Natural killer cell treated with Interleukin-12 subunit alpha and Interleukin-12 subunit beta and Interleukin-15 and Interleukin-18, amount 100 ng/mL, for 72 hours (primary cell): ENCODE measurements around the gene GFOD1. TPM values are rescaled to one million over a fixed set of nuclear protein-coding genes. Genes with fewer than 3 reads are reported as not detected.
A peak's percentile ranks its signal among the peaks of the same experiment; 100 is the strongest.

ENCODE experiments used
- ATAC-seq, 2 donors: fragments of 150-1000 bp; cut with Tn5 transposase in 1 of 2; sonication (Bioruptor Pico), chemical (Tn5 transposase) in 1 of 2; 2 replicates each; pipeline ENCODE4 v1.10.0; 2021
- DNase-seq: peaks from one replicate; pipeline ENCODE4 v3.0.0; 2022; ENCODE audit warnings: low spot score
- H3K27ac Mint-ChIP-seq, 2 donors: 1 replicate in 1 of 2; 2 replicates in 1 of 2; pipeline ENCODE4 v1.8.0; 2022; ENCODE audit warnings: mixed read lengths in 2 of 2, mild to moderate bottlenecking in 1 of 2, moderate library complexity in 1 of 2
- H3K27me3 Mint-ChIP-seq, 2 donors: 1 replicate in 1 of 2; 2 replicates in 1 of 2; pipeline ENCODE4 v1.8.0; 2022; ENCODE audit warnings: mixed read lengths in 2 of 2
- H3K36me3 Mint-ChIP-seq: one replicate; pipeline ENCODE4 v1.8.0; 2022; ENCODE audit warnings: mixed read lengths
- H3K4me1 Mint-ChIP-seq, 2 donors: 1 replicate in 1 of 2; 2 replicates in 1 of 2; pipeline ENCODE4 v1.8.0; 2022; ENCODE audit warnings: low read depth in 2 of 2, mixed read lengths in 2 of 2, mild to moderate bottlenecking in 1 of 2
- H3K4me3 Mint-ChIP-seq: one replicate; pipeline ENCODE4 v1.8.0; 2022; ENCODE audit warnings: mixed read lengths
- H3K9me3 Mint-ChIP-seq: 2 replicates; pipeline ENCODE4 v1.8.0; 2022; ENCODE audit warnings: mixed read lengths
- total RNA-seq, 2 donors: library from RNA; stranded (reverse); gene quantifications; one replicate each; pipeline ENCODE4 v1.2.3, GENCODE V29; 2022

GFOD1 gene
- total RNA-seq, 2 donors from 2014 or later, result 9.7 to 12.1 TPM

GRCh38 chr6:13500915-13501314, 13.5 kb upstream of the GFOD1 start:
- ATAC-seq, result no peak
- Mint-ChIP-seq H3K4me1 (no peaks in the 10 kb centered on the region), H3K27ac (no peak overlapping the region), H3K36me3 (no peaks in the 10 kb centered on the region), H3K9me3 (no peaks in the 10 kb centered on the region), H3K27me3 (no peaks in the 10 kb centered on the region), H3K4me3 (no peak overlapping the region)
- DNase-seq, result no peak

DNA sequence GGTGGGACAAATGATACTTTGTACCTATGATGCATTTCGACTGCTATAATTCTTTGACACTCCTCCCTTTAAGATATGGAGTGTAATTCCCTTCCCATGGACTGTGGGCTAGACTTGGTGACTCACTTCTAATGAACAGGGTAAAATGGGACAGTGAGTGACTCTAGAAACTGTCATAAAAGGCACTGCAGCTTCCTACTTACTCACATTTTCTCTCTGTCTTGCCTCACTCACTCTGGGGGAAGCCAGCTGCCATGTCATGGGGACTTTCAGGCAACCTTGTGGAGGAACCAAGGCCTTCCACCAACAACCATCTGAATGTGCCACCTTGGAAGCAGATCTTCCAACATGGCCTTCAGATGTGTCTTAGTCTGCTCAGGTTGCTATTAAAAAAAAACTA, 12.9 kb upstream of the GFOD1 start:
- Mint-ChIP-seq H3K36me3 (no peaks in the 10 kb centered on the region), H3K4me3 (no peak overlapping the region), H3K4me1 (no peaks in the 10 kb centered on the region), H3K9me3 (no peaks in the 10 kb centered on the region), H3K27me3 (no peaks in the 10 kb centered on the region), H3K27ac (no peak overlapping the region)
- DNase-seq (no peak), ATAC-seq (no peak)

DNA sequence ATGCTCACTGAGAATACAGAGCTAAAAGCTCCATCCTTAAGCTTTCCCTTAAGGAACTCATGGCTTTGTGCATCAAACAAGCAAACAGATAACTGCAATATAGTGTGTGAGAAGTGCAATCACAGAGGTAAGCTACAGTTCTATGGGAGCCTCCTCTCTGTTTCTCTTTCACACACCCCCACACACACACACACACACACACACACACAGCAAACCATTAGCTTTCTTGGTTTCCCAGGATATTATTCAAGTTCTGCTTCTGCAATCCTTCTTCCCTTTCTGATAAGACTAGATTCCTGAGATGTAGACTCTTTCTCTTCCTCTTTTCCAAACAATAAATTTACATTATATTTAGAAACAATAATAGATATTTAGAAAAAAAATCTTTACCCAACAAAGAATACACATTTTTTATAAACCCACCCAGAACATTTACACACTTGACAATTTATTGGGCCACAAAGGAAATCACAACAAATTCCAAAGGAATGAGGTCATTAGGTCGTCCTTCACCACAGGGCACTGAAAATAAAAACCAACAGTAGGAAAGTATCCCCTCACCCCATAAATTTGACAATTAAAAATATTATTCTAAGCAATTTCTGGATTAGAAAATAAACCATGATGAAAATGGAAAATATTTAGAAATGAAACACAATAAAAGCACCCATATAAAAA, 9.3 kb upstream of the GFOD1 start:
- Mint-ChIP-seq H3K36me3 (no peaks in the 10 kb centered on the region), H3K27me3 (no peaks in the 10 kb centered on the region), H3K27ac (no peak overlapping the region), H3K9me3 (no peaks in the 10 kb centered on the region), H3K4me3 (no peak overlapping the region), H3K4me1 (no peaks in the 10 kb centered on the region)
- DNase-seq, result no peak
- ATAC-seq, result no peak

DNA sequence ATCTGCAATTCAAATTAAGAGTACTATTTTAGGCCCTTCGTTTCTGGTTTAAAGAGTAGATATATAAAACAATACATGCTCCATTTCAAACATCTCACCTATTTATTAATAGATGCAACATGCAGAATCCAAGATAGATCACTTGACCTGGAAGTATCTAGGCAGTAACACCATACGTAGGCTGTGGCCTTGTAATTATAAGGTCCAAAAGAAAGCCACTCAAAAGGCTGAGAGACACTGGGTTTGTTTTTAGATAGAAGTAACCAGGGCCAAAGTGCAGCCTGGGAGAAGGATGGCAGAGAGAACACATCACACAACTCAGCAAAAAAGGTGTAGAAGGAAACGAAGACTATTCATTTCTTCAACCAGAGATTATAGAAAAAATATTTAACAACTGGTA, 8.4 kb upstream of the GFOD1 start:
- Mint-ChIP-seq H3K27ac (no peak overlapping the region), H3K4me1 (no peaks in the 10 kb centered on the region), H3K27me3 (no peaks in the 10 kb centered on the region), H3K9me3 (no peaks in the 10 kb centered on the region), H3K4me3 (no peak overlapping the region), H3K36me3 (no peaks in the 10 kb centered on the region)
- ATAC-seq (no peak), DNase-seq (no peak)

GRCh38 chr6:13495112-13495776, 7.8 kb upstream of the GFOD1 start:
- Mint-ChIP-seq H3K36me3 (no peaks in the 10 kb centered on the region), H3K4me3 (no peak overlapping the region), H3K27ac (no peak overlapping the region), H3K9me3 (no peaks in the 10 kb centered on the region), H3K27me3 (no peaks in the 10 kb centered on the region), H3K4me1 (no peaks in the 10 kb centered on the region)
- DNase-seq, result no peak
- ATAC-seq, result no peak

GRCh38 chr6:13494137-13494536, 6.7 kb upstream of the GFOD1 start:
- Mint-ChIP-seq H3K27ac (no peak overlapping the region), H3K4me3 (no peak overlapping the region), H3K9me3 (no peaks in the 10 kb centered on the region), H3K36me3 (no peaks in the 10 kb centered on the region), H3K4me1 (no peaks in the 10 kb centered on the region), H3K27me3 (no peaks in the 10 kb centered on the region)
- DNase-seq (no peak), ATAC-seq (no peak)

DNA sequence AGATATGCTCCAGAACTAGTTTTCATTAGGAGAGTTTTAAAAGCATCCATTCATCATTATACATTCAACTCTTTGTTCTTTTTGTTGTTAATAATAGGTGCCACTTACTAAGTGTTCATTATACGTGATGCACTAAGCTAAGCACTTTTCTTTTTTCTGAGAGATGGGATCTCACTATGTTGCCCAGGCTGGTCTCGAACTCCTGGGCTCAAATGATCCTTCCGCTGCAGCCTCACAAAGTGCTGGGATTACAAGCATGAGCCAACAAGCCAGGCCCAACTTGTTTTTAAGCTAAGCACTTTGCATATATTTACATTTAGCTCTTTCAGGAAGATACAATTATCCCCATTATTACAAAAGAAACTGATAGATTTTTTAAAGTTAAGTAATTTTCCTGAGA, 5.7 kb upstream of the GFOD1 start:
- peaks cover 5 to 6% of the 10 kb centered on the region in 2 donors for H3K4me1 Mint-ChIP-seq
- no peak for ATAC-seq
- no peaks in the 10 kb centered on the region for H3K36me3 Mint-ChIP-seq
- H3K4me3 Mint-ChIP-seq, result no peak overlapping the region
- DNase-seq, result no peak
- H3K27me3 Mint-ChIP-seq, result no peaks in the 10 kb centered on the region
- H3K27ac Mint-ChIP-seq, result no peak overlapping the region
- no peaks in the 10 kb centered on the region for H3K9me3 Mint-ChIP-seq

DNA sequence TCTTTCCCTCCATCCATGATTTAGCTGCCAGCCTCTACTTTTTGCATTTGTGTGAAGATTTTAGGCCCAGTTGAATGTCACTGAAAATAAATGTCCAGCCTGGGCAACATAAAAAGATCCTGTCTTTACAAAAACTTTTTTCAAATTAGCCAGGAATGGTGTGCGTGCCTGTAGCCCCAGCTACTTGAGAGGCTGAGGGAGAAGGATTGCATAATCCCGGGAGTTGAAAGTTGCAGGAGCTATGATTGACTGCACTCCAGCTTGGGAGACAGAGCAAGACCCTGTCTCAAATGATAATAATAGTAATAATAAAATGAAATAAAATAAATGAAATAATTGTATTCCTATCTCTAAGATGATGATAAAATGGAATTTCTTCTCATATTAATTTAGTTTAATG, 5.0 kb upstream of the GFOD1 start:
- Mint-ChIP-seq H3K4me3 (no peak overlapping the region), H3K4me1 (peaks cover 8 to 9% of the 10 kb centered on the region in 2 donors), H3K9me3 (no peaks in the 10 kb centered on the region), H3K27me3 (no peaks in the 10 kb centered on the region), H3K36me3 (no peaks in the 10 kb centered on the region), H3K27ac (no peak overlapping the region)
- ATAC-seq, result no peak
- DNase-seq, result no peak

DNA sequence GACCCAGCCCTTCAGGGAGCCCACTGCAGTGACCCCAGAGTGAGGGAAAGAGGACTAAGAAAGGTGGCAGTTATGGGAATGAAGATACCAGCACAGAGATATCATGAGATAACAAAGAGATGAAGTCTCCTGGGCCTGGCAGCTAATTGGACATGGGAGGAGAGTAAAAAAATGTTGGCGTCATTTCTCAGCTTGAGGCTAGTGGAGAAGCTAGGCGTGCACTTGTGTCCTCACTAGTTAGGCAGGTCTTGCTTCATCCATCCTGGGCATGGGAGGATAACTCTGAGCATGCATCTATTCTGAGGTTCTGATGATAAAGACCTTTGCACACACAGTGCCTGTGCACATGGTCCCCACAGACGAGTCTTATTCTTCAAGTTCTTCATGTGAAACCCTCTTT, 4.1 kb upstream of the GFOD1 start:
- no peaks in the 10 kb centered on the region for H3K27me3 Mint-ChIP-seq
- ATAC-seq (no peak), DNase-seq (no peak)
- H3K4me3 Mint-ChIP-seq, result no peak overlapping the region
- peaks cover 11 to 12% of the 10 kb centered on the region in 2 donors for H3K4me1 Mint-ChIP-seq
- no peaks in the 10 kb centered on the region for H3K36me3 Mint-ChIP-seq
- H3K9me3 Mint-ChIP-seq, result no peaks in the 10 kb centered on the region
- no peak overlapping the region for H3K27ac Mint-ChIP-seq

GRCh38 chr6:13490402-13490801, 3.0 kb upstream of the GFOD1 start:
- Mint-ChIP-seq H3K4me1 (peaks cover 22 to 24% of the 10 kb centered on the region in 2 donors), H3K27me3 (no peaks in the 10 kb centered on the region), H3K9me3 (no peaks in the 10 kb centered on the region), H3K27ac (no peak overlapping the region), H3K36me3 (no peaks in the 10 kb centered on the region), H3K4me3 (no peak overlapping the region)
- no peak for ATAC-seq
- DNase-seq, result no peak

DNA sequence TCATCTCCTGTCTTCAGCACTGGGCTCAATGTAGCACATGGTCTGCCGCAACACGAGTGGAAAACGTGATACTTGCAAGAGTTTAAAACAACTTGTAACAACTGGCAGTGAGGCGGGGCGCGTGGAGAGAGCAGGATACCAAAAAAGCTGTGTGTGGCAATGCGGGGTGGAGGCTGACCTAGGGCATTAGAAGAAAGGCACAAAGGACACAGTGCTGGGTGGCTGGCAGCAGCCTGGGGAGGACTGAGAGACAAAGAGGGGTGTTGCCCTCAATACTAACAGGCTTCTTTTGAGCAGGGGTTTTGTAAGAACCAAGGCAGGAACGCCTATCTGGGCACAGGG, 1.5 kb upstream of the GFOD1 start:
- H3K36me3 Mint-ChIP-seq, result no peaks in the 10 kb centered on the region
- no peak for ATAC-seq
- H3K27ac Mint-ChIP-seq, result peak overlapping the region in 1 of 2 donors; percentile 70
- H3K9me3 Mint-ChIP-seq, result no peaks in the 10 kb centered on the region
- peak overlapping the region; percentile 80 for H3K4me3 Mint-ChIP-seq
- DNase-seq, result no peak
- no peaks in the 10 kb centered on the region for H3K27me3 Mint-ChIP-seq
- peaks cover 35 to 39% of the 10 kb centered on the region in 2 donors for H3K4me1 Mint-ChIP-seq

DNA sequence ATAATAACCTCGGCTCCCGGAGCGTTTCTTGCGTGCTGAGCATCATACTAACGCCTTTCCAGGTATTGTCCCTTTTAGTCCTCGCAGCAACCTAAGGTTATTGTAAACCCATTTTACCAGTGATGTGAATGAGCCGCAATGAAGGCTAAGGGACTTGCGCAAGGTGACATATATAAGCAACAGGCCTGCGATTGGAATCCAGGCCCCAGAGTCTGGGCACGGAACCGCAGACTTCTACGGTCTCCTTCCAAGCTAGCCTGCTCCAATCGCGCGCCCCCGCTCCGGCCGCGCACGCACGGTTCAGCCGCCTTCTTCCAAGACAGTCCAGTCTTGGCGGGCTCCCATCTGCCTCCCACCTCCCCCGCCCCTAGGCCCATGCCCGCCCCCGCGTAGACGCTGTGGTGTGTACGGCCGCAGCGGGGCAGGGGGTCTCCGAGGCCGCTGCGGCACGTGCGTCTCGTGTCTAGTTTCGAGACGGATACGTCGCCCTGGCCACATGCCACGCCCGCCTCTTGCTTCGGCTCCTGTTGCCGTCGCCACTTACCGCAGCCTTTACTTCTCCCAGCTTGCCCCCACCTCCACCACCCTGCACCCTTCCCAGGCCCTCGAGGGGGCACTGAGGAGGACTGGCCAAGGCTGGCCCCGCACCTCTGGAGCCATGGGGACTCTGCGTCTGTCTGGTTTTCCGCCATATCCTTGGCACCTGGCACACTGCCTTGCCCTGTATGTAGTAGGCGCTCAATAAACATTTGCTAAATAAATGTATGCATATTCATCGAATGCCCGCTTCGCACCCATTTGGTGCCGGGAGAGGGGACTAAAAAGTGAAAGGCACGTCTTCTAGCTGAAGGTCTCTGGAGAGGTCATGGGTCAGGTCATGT, 855 bp upstream of the GFOD1 start:
- H3K9me3 Mint-ChIP-seq, result no peaks in the 10 kb centered on the region
- no peaks in the 10 kb centered on the region for H3K36me3 Mint-ChIP-seq

DNA sequence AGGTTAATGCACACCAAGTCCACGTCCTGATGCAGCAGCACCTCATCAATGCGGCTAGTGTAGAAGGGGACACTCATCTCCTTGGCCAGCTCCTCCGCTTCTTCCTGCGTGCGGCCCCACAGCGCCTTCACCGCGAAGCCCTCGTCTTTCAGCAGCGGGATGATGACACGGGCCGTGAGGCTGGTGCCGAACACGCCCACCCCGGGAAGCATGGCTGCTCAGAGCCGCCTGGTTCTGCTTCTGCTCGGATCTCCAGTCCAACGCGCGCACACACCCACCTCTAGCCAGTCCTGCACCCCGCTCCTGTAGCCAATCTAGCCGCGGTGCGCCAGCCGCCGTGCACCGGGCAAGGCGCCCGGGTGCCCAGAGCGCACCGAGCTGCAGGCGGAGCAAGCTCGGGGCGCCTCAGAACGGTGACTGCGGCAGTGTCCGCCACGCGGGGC, 700 bp downstream of the GFOD1 start:
- Mint-ChIP-seq H3K4me3 (peak overlapping the region; percentile 80), H3K27me3 (no peaks in the 10 kb centered on the region), H3K27ac (peak overlapping the region; percentile 69 to 83), H3K9me3 (no peaks in the 10 kb centered on the region), H3K36me3 (no peaks in the 10 kb centered on the region), H3K4me1 (peaks cover 45% of the 10 kb centered on the region in 2 donors)
- DNase-seq (peak; percentile 82), ATAC-seq (peak; percentile 64 to 65)

More for the DNA sequence above, 855 bp upstream of the GFOD1 start:
- H3K4me1 Mint-ChIP-seq, result peaks cover 41 to 45% of the 10 kb centered on the region in 2 donors
- H3K4me3 Mint-ChIP-seq, result peak overlapping the region; percentile 80
- H3K27me3 Mint-ChIP-seq, result no peaks in the 10 kb centered on the region
- ATAC-seq (peak in 1 of 2 donors; percentile 1), DNase-seq (no peak)
- H3K27ac Mint-ChIP-seq, result peak overlapping the region; percentile 69 to 70
